M059J (cell line): ENCODE measurements around the gene EIF1B. TPM values are rescaled to one million over a fixed set of nuclear protein-coding genes. Genes with fewer than 3 reads are reported as not detected.
"Not testable (repeated sequence)": the region's sequence is repeated elsewhere in the genome, so short reads cannot be mapped to it uniquely, and the experiment has no call there.

Experiments
- DNase-seq: peaks from one replicate; pipeline ENCODE4 v3.0.0-alpha.2; 2012; ENCODE audit warnings: low read depth
- total RNA-seq: library from RNA; depleted of rRNA; stranded (reverse); fragments of >200 nt; shearing (Covaris generic); gene quantifications from 2 replicates; pipeline ENCODE4 v1.2.3, GENCODE V29; 2014; rRNA removed

Gene EIF1B
- 7.8 and 15.4 TPM in 2 replicates for total RNA-seq

DNA sequence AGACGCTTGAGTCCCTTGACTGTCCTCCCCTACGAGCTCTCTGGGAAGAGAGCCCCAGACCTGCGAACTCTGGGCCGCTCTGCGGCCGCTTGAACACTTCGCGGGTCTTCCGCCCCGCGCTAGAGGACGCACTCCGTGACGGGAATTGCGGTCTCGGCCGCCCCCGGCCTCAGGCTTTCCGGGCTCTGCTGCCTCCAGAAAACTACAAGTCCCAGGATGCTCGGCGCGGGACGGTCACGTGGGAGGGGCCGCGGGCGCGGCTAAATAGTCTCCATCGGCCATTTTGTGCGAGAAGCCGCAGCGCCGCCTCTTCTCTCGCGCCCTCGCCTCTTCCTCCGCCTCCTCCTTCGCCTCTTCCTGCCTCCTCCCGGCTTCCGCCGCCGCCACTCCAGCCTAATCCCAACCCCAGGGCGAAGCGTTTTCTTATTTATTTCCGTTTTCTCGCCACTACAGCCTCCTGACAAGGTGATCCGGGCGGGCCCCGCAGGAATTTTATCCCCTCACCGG is at the start of gene EIF1B:
Gene EIF1B, plus strand, starts transcription at position 290 of the 507 bp plus-strand sequence. CDS start 235 bp downstream, outside the sequence.
- peak; percentile 92 for DNase-seq

DNA sequence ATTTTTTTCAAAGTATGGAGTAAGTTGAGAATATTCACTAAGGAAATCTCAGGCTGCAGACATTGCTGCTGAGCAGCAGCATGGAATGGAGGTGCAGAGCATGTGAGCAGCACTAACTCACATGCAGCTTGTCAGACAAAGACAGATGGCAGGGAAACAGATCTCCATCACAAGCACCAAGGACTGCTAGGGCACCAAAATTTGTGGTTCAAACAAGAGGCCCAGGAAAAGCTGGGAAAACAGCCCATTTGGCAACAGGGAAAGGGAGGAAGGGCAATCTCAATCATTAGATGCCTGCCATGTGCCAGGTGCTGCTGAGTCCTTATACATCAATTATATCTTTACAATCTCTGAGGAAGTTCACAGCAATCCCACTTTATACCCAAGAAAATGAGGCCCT is 47.2 kb upstream of the EIF1B start:
- DNase-seq: no peak

DNA sequence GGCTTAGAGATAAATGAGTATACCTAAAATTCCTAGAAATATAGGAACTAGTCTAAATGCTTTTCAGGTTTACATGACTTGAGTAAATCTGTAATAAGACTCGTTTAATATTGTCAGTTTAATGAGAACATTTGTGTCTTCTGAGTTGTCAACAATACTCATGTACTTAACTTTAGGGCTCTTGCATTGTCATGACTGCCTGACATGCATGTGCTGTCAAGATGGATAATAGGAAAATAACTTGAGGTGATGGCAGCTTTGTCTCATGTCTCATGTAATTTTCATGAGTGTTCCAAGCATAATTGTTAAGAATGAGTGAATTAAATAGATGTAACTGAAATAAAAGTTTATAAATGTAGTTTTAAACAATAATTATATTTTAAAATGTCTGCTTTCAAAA is 45.1 kb upstream of the EIF1B start:
- DNase-seq: no peak

DNA sequence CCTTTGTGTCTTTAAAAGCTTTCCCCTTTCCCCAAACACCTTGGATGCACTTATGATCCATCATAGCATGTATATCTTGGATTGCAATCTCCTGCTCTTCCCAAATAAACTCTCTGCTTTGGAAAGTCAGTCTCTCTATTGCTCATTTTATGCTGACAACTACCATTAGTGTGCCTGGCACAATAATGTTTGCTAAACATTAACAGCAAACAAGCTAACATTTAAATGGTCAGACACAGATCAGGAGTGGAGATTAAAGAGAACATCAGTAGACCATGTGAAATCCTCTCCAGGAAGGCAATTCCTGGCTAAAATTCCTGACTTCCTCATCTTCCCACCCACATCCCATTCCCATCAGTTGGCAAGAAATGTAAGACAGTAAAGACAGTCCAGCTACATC is 44.3 kb upstream of the EIF1B start:
- DNase-seq: no peak

DNA sequence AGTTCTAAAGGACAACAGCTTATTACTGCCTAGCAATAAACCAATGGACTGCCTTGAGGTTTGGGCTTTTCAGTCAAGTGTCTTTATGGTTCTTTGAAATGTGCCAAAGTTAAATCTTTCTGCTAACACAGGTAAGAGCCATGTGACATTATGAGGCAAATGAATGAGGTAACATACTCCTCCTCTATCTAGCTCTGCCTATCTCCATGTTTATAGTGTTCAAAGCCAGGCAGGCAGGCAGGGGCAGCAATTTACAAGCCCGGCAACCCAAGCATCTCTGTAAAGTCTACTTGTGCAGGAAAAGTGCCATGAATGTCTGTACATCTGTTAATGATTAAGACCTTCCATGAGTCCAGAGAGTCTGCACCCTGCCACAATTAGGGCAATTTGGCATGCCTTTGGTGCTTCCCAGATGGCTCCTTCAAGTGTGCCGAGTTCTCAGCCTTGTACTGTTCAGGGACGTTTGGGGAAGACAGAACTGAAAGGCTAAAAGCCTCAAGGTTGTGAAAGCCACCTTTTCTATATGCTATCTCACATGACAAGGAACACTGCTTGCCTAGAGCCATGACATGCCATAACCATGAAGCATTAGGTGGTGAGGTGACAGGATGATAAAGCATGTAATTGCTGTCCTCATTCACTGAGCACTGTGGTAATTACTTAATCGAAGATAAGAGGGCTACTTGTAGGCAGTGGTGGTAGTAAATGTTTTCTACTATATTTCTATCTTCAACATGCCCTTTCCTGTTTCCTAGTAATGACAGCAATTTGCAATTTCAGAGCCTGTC is 41.4 kb upstream of the EIF1B start:
- DNase-seq: no peak

DNA sequence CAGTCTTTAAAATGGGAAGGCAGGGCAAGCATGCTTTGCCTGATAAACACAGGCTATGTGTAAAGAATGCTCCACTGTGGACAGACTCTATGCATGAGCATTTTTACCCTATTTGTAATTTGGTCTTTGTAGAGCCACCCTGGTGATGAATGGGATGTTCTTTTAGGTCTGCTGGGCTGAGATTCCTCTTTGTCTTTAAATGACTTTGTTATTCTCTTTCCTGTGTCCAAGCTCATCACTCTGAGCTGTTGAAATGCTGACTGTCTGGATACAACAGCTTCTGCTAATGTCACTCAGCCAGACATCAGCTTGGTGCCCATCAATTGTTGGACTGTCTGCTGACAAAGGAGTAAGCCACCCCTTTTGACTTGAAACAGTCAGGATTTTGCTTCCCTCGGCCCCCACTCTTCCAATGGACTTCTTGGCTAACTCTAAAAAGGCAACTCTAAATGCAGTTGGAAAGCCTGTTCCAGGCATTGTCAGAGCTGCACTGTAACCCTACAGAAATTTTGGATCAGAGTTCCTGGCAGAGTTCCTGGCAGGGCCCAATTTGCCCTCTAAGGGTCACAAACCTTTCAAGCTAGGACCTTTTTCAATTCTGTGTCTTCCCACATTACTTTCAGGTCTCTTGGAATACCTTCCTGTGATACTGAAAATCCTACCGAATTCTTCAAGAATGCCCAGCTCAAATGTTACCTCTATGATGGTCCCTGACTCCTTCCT is 40.5 kb upstream of the EIF1B start:
- no peak for DNase-seq

DNA sequence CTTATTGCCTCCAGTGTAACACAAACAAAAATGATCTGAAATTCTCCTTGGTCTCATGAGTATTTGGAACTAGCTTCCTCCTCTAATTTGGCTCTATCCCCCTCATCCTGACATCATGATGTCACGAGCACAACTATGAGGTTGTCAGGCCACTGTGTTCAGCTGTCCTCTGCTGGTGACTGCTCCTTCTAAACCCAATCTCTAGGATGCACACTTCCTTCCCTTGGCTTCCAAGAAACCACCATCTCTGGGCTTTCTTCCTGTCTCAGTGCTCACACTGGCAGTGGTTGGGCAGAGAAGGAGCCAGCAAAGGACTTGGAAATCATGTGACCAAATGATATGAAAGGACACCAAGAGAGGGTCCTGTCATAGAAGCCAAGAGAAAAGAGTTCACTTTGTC is 30.7 kb upstream of the EIF1B start:
- DNase-seq: no peak

DNA sequence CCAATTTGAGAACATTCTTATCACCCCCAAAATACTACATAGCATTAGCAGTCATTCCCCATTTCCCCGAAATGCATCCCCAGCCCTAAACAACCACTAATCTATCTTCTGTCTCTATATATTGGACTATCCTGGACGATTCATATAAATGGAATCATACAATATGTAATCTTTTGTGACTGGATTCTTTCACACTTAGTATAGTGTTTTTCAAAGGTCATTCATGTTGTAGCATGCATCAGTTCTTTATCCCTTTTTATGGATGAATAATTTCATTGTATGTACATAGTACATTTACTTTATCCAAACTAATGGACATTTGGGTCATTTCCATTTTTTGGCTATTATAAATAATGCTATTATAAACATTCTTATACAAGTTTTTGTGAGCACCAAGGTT is 27.5 kb upstream of the EIF1B start:
- DNase-seq: no peak

DNA sequence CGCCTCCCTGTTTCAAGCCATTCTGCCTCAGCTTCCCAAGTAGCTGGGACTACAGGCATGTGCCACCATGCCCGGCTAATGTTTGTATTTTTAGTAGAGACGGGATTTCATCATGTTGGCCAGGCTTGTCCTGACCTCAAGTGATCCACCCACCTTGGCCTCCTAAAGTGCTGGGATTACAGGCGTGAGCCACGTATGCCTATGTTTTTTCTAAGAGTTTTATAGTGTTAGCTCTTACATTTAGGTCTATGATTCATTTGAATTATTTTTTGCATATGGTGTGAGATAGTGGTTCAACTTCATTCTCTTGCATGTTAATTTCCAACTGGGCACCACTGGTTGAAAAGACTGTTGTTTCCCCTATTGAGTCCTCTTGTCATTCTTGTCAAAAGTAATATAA is 26.4 kb upstream of the EIF1B start:
- not testable (repeated sequence) for DNase-seq

DNA sequence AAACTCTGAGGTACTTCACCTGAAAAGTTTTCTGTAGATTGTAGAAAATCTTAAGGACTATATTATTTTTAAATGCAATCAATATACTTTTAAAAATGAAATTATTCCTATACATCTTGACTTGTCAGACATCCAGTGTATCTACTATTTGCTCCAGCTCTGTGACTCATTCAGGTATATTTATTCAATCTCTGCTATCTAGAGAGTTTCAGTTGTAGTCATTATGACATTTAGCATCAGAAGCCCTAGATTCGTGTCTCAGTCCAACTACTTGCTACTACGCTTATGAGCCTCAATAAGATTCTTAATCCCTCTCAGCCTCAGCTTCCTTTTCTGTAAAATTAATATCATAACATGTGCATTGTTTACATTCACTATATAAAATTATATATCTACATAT is 22.3 kb upstream of the EIF1B start:
- no peak for DNase-seq

DNA sequence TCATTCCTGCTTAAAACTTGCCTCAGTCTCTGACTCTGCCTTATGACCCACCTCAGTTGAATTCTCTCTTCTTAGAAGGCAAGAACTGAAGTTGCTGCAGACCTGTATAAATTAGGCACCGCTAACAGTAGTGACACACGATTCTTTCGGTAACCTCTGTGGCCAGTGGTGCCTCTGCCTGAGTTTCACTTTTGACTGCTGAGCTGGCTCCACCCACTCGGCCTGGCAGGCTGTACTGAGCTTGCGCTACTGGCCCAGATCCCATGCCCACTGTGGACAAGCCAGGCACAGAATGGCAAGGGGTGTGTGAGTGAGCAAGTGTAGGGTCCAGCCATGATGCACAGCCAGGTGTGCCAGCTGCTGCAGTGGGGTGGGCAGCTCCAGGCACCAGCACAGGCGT is 19.1 kb upstream of the EIF1B start:
- DNase-seq: peak; percentile 36

DNA sequence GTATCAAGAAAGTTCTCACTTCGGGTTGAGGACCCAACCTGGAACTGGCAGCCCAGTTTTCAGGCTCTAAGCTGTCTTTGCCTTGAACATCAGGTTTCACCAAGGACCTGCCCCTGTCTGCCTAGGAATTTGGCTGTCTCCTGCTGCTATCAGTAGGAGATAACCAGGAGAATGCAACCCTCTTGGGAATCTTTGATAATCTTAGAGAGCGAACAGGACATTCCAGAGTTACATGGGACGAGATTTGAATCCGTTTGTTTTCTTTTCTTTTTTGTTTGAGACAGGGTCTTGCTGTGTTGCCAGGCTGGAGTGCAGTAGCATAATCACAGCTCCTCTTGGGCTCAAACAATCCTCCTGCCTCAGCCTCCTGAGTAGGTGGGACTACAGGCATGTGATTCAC is 18.0 kb upstream of the EIF1B start:
- no peak for DNase-seq

DNA sequence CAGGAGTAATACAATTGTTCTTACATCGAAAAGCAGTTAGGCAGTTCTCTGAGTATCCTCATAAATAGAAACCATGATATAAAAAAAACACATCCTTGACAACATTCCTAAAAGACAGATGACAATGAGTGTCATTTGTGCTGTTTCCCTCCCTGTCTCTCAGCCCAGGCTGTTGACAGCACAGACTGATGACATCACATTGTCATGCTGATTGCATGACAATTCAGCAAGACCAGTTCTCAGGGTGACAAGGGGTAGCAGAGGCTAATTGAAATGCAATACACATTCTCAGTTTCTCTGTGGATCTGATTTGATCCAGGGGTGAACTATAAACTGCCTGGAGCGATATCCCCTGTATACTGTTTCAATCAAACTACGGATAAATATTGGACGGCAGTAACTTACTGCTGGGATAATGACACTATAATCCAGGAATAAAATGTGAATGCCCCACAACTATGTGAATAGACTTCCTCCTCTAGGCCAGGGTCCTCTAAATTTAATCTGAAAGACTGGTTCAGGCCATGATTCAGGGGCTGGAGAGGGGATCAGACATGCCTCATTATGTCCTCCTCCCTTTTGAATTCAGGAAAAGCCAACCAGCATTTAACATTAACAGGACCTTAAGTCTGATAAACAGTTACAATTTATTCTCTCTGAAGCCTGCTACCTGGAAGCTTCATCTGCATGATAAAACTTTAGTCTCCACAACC is 16.7 kb upstream of the EIF1B start:
- DNase-seq: no peak

DNA sequence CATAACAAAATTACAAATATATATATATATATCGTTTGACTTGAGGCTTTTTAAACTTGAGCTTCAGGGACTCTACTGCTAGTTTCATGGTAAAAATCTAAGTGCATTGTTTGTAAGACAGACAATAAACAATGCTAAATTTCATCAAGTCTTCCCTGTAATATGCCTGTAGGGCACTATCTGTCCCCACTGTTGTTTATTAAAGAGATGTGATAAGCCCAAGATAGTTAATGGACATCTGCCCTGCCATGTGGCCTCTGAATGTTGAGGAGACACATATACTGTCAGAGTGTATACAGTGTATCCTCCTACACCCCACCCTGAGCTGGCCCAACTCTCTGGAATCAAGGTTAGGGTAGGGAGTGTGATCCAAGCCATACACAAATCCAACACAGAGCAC is 15.1 kb upstream of the EIF1B start:
- DNase-seq: no peak

DNA sequence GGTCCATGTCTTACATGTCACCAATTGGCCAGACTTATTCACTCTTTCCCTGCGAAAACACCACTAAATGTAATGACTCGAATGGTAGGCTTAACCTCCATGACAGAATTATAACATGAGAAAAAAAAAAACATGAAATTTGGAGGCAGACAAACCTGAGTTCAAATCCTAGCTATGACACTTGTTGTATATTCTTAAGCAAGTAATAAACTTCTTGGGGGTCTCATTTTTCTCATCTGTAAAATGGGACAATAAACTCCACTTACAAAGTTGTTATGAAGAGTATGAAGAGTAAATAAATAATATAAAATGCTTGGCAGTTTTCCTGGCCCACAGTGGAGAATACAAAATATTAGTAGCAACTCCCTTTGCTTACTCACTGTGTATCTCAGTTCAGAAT is 11.4 kb upstream of the EIF1B start:
- DNase-seq: no peak

DNA sequence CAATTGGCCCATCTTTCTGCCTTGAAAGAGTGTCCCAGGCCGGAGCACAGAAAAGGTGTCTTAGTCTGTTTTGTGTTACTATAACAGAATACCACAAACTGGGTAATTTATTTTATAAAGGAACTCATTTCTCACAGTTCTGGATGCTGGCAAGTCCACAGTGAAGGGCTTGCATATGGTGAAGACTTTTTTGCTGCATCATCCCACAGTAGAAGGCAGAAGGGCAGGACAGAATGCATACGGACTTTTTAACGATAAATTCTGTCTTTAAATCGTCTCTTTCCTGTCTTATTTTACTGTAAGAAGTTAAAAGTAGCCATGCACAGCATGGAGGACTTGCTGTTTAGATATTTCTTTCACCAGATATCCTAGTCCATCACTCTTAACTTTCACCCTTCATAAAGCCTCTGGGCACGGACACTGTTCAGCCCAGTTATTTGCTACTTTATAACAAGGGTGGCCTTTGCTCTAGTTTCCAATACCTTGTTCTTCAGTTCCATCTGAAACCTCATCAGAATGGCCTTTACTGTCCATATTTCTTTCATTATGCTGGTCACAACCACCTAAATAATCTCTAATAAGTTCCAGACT is 10.3 kb upstream of the EIF1B start:
- no peak for DNase-seq

DNA sequence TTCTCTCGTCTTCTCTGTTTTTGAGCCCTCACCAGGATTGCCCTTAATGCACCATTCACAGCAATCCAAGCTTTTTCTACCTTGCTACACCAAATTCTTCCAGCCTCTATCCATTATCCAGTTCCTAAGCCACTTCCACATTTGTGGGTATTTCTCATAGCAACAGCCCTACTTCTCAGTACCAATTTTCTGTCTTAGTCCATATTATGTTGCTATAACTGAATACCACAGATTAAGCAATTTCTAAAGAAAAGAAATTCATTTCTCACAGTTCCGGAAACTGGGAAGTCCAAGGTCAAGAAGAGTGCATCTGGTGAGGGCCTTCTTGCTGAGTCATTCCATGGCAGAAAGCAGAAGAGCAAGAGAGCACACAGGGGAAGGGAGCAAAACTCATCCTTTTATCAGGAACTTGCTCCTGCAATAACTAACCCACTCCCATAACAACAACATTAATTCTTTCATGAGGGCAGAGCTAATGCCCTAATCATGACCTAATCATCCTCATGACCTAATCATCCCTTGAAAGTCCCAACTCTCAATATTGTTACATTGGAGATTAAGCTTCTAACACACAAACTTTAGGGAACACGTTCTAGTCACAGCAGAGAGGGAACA is 9.7 kb upstream of the EIF1B start:
- DNase-seq: peak; percentile 68

DNA sequence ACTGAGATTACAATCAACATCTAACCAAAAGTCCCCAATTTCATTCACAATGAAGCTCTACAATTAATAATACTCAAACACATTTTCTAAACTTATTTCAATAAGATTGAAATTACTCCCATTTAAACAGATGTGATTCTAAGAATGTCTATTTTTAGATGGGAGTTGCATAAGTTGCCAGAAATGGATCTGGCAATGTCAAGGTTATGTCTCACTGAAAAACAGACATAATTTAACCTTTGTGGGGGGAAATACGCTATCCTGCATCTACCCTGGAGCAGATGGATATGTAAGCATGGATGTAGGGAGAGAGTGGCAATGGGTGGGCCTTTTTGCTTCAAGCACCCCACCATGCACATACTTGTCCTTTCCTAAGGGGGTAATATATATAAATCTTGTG is 6.7 kb upstream of the EIF1B start:
- no peak for DNase-seq

DNA sequence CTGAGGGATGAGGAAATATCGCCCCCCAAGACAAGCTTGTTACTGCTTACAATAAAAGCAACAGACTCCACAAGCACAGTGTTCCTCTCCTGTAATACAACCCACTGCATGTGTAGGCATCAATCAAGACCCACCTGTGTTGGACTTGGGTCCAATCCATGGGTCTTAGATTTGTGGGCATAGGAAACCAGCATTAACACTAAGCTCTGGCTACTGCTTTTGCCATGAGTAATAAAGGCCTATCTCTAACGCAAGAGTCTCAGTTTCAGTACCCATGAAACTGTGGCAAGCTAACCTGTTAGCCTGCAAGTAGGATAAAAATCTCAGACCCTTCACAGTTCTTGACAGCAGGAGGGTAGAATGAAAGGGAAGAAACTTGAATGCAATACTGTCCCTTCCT is 5.2 kb upstream of the EIF1B start:
- no peak for DNase-seq

DNA sequence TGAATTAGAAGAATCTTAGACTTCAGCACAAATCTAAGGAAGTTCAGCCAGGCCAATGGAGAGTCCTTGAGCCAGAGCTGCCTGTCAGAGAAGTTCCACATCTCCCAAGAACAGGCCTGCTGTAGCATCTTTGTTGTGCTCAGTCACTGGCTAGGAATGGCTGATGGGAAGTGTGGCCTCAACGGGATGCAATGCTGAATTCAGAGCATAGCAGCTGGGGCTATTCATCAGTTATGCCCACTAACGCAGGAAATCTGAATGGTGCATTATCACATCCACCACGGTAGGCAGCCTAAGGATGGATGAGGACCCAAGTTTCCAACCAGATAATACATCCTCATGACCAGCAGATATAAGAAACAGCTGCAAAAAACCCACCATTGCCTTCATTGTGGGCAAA is 3.2 kb upstream of the EIF1B start:
- no peak for DNase-seq

DNA sequence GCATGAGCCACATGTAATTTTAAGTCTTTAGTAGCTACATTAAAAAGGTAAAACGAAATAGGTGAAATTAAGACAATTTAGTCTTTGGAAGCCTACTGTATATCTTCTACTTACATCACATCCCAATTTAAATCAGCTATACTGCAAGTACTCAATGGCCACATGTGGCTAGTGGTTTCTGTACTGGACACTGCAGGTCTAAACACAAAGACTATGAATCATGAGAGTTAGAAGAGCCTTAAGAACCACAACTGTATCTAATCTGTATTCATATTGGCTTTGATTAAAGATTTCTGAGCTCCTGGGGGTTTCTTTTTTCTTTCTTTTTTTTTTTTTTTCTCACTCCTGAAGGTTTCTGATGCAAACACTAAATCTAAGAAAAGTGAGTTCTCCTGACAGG is 2.3 kb upstream of the EIF1B start:
- no peak for DNase-seq
